ENCODE results near the gene C1orf94.

Gene C1orf94

GRCh38 chr1:34231441-34231840 is 54.7 kb downstream of the C1orf94 start:
- DNase-seq (ENCODE audit: low read depth, low spot score) = no peak
- no peak overlapping the region for H3K4me3 ChIP-seq (ENCODE audit: low read length)

GRCh38 chr1:34235594-34235993 is 58.9 kb downstream of the C1orf94 start:
- DNase-seq (ENCODE audit: low read depth, low spot score) = no peak

GRCh38 chr1:34236089-34236488 is 59.4 kb downstream of the C1orf94 start:
- DNase-seq (ENCODE audit: low read depth, low spot score) = no peak
- H3K4me3 ChIP-seq (ENCODE audit: low read length) = no peak overlapping the region

More at GRCh38 chr1:34235594-34235993, 58.9 kb downstream of the C1orf94 start:
- H3K4me3 ChIP-seq (ENCODE audit: low read length) = no peak overlapping the region

- DNase-seq (ENCODE audit: low read depth, low spot score) = no peak
- no peak overlapping the region for H3K4me3 ChIP-seq (ENCODE audit: low read length)
Measured at GRCh38 chr1:34237151-34237815, 60.6 kb downstream of the C1orf94 start.

- DNase-seq (ENCODE audit: low read depth, low spot score) = no peak
- H3K4me3 ChIP-seq (ENCODE audit: low read length) = no peak overlapping the region
Measured at GRCh38 chr1:34245967-34246366, 69.3 kb downstream of the C1orf94 start.

GRCh38 chr1:34250342-34250741 is 73.6 kb downstream of the C1orf94 start:
- DNase-seq (ENCODE audit: low read depth, low spot score) = no peak
- H3K4me3 ChIP-seq (ENCODE audit: low read length) = no peak overlapping the region

- H3K4me3 ChIP-seq (ENCODE audit: low read length) = no peak overlapping the region
- no peak for DNase-seq (ENCODE audit: low read depth, low spot score)
Measured at GRCh38 chr1:34262023-34262853, 85.5 kb downstream of the C1orf94 start.

GRCh38 chr1:34262921-34263320 is 86.2 kb downstream of the C1orf94 start:
- H3K4me3 ChIP-seq (ENCODE audit: low read length) = no peak overlapping the region
- DNase-seq (ENCODE audit: low read depth, low spot score) = no peak

- H3K4me3 ChIP-seq (ENCODE audit: low read length) = no peak overlapping the region
- DNase-seq (ENCODE audit: low read depth, low spot score) = no peak
Measured at GRCh38 chr1:34263406-34263805, 86.7 kb downstream of the C1orf94 start.

GRCh38 chr1:34265396-34265795 is 88.7 kb downstream of the C1orf94 start:
- no peak for DNase-seq (ENCODE audit: low read depth, low spot score)
- H3K4me3 ChIP-seq (ENCODE audit: low read length) = no peak overlapping the region

GRCh38 chr1:34266127-34266951 is 89.6 kb downstream of the C1orf94 start:
- no peak overlapping the region for H3K4me3 ChIP-seq (ENCODE audit: low read length)
- DNase-seq (ENCODE audit: low read depth, low spot score) = no peak

GRCh38 chr1:34267326-34267725 is 90.6 kb downstream of the C1orf94 start:
- DNase-seq (ENCODE audit: low read depth, low spot score) = no peak
- no peak overlapping the region for H3K4me3 ChIP-seq (ENCODE audit: low read length)

- no peak for DNase-seq (ENCODE audit: low read depth, low spot score)
- H3K4me3 ChIP-seq (ENCODE audit: low read length) = no peak overlapping the region
Measured at GRCh38 chr1:34268311-34268954, 91.7 kb downstream of the C1orf94 start.

Measured in Jurkat, Clone E6-1 (cell line).